Measurements from ENCODE around the gene RNF180.
"Not testable (repeated sequence)": the region's sequence is repeated elsewhere in the genome, so short reads cannot be mapped to it uniquely, and the experiment has no call there.

RNF180 gene

GRCh38 chr5:64285188-64286130 is 119.8 kb downstream of the RNF180 start:
- no peak for DNase-seq

GRCh38 chr5:64286381-64286780 is 120.7 kb downstream of the RNF180 start:
- no peak for DNase-seq

- not testable (repeated sequence) for DNase-seq
Measured at GRCh38 chr5:64288496-64288895, 122.9 kb downstream of the RNF180 start.

GRCh38 chr5:64292611-64293215 is 127.1 kb downstream of the RNF180 start:
- DNase-seq, result no peak

GRCh38 chr5:64295101-64295500 is 129.5 kb downstream of the RNF180 start:
- no peak for DNase-seq

- no peak for DNase-seq
Measured at GRCh38 chr5:64298586-64298985, 132.9 kb downstream of the RNF180 start.

- no peak for DNase-seq
Measured at GRCh38 chr5:64299805-64300204, 134.2 kb downstream of the RNF180 start.

GRCh38 chr5:64301566-64301965 is 135.9 kb downstream of the RNF180 start:
- DNase-seq, result no peak

GRCh38 chr5:64308135-64308534 is 142.5 kb downstream of the RNF180 start:
- DNase-seq, result no peak

- DNase-seq, result no peak
Measured at GRCh38 chr5:64312491-64312890, 146.8 kb downstream of the RNF180 start.

GRCh38 chr5:64315778-64316177 is 150.1 kb downstream of the RNF180 start:
- no peak for DNase-seq

GRCh38 chr5:64318175-64318574 is 152.5 kb downstream of the RNF180 start:
- no peak for DNase-seq

- no peak for DNase-seq
Measured at GRCh38 chr5:64323591-64323990, 157.9 kb downstream of the RNF180 start.

GRCh38 chr5:64330728-64331231 is 165.1 kb downstream of the RNF180 start:
- no peak for DNase-seq

- no peak for DNase-seq
Measured at GRCh38 chr5:64331597-64332277, 166.1 kb downstream of the RNF180 start.

- DNase-seq, result no peak
Measured at GRCh38 chr5:64333886-64334285, 168.2 kb downstream of the RNF180 start.

GRCh38 chr5:64339769-64340168 is 174.1 kb downstream of the RNF180 start:
- no peak for DNase-seq

GRCh38 chr5:64340293-64340692 is 174.7 kb downstream of the RNF180 start:
- DNase-seq, result no peak

GRCh38 chr5:64341340-64341739 is 175.7 kb downstream of the RNF180 start:
- no peak for DNase-seq

GRCh38 chr5:64344501-64344900 is 178.9 kb downstream of the RNF180 start:
- no peak for DNase-seq

- DNase-seq, result no peak
Measured at GRCh38 chr5:64347309-64347708, 181.7 kb downstream of the RNF180 start.

GRCh38 chr5:64364426-64364825 is 198.8 kb downstream of the RNF180 start:
- DNase-seq, result no peak

- DNase-seq, result no peak
Measured at GRCh38 chr5:64384765-64385164, 219.1 kb downstream of the RNF180 start.

GRCh38 chr5:64397552-64397951 is 231.9 kb downstream of the RNF180 start:
- DNase-seq, result no peak

Data from activated CD4-positive, alpha-beta T cell treated with anti-CD3 and anti-CD28 coated beads, Interleukin-2, Interleukin-6, amounts not matched to agents 100 ng/mL and 50 ng/mL, durations not matched to agents 16 hours and 8 hours (primary cell).